ENCODE measurements around the gene FRMD4A.
"Not testable (repeated sequence)": the region's sequence is repeated elsewhere in the genome, so short reads cannot be mapped to it uniquely, and the experiment has no call there.

The FRMD4A gene

DNA sequence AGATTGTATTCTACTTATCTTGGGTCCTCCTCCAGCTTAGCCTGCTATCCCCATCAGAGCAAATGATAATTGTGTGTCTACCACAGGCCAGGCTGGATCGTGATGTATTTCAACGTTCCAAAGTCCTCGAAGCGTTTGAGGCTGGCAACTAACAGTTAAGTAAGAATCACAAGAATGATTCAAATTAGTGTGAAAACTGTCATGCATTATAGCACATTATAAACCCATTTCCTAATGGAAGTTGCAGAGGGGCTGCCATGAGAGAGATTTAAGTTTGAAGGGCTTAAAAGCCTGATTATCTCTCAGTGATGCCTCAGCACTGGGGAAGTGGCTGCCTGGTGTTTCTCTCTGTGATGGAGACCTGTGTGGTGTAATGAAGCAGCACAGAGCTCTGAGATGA is 119.1 kb downstream of the FRMD4A start:
- H3K4me1 ChIP-seq (ENCODE audit: control insufficient read depth in 1 of 2, insufficient read depth in 1 of 2, low read depth in 1 of 2, low read length in 1 of 2): no peaks in the 10 kb centered on the region
- TF ChIP-seq, protein P1, sequence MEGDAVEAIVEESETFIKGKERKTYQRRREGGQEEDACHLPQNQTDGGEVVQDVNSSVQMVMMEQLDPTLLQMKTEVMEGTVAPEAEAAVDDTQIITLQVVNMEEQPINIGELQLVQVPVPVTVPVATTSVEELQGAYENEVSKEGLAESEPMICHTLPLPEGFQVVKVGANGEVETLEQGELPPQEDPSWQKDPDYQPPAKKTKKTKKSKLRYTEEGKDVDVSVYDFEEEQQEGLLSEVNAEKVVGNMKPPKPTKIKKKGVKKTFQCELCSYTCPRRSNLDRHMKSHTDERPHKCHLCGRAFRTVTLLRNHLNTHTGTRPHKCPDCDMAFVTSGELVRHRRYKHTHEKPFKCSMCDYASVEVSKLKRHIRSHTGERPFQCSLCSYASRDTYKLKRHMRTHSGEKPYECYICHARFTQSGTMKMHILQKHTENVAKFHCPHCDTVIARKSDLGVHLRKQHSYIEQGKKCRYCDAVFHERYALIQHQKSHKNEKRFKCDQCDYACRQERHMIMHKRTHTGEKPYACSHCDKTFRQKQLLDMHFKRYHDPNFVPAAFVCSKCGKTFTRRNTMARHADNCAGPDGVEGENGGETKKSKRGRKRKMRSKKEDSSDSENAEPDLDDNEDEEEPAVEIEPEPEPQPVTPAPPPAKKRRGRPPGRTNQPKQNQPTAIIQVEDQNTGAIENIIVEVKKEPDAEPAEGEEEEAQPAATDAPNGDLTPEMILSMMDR (IDR thresholded peaks at IDR 0.05): no peak

DNA sequence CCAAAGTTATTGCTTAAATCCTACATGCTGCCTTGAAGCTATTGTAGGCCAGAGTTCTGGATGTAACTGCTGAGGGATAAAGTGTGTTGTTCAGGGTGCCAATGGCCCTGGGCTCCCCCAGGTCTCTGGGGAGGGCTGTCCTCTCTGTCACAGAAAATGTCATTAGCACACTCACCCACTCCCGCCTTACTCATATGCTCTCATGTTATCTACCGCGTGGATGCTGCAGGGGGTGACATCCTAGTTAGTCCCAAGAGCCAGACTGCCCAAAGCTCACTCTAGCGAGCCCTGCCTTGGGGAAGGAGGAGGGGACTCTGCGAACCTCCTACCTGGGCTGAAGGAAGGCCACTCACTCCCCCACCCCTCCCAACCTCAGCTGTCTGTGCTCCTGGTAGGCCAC is 122.5 kb downstream of the FRMD4A start:
- TF ChIP-seq, protein P1 (IDR thresholded peaks at IDR 0.05): no peak
- Histone ChIP-seq H3K36me3 (no peaks in the 10 kb centered on the region), H3K4me1 (ENCODE audit: control insufficient read depth in 1 of 2, insufficient read depth in 1 of 2, low read depth in 1 of 2, low read length in 1 of 2) (no peaks in the 10 kb centered on the region), H3K9me3 (no peaks in the 10 kb centered on the region), H3K27me3 (peaks cover 9% of the 10 kb centered on the region), H3K4me3 (ENCODE audit: low read depth in 1 of 2, low read length in 1 of 2) (no peak overlapping the region), H3K27ac (no peak overlapping the region)

More for the DNA sequence above, 119.1 kb downstream of the FRMD4A start:
- no peaks in the 10 kb centered on the region for H3K36me3 ChIP-seq
- H3K9me3 ChIP-seq: no peaks in the 10 kb centered on the region
- H3K27ac ChIP-seq: no peak overlapping the region
- no peaks in the 10 kb centered on the region for H3K27me3 ChIP-seq
- H3K4me3 ChIP-seq (ENCODE audit: low read depth in 1 of 2, low read length in 1 of 2): no peak overlapping the region

DNA sequence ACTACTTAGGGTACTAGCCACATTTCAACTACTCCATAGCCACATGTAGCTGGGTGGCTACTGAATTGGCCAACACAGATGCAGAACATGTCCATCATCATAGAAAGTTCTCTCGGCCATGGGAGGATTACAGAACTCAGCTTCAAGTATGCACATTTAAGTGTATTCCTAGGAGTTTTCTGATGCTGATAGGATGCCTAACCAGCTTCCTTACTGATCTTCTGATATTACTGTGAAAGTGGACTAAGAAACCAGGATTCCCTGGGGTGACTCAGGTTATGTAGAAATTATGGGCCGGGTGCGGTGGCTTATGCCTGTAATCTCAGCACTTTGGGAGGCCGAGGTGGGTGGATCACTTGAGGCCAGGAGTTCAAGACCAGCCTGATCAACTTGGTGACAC is 125.5 kb downstream of the FRMD4A start:
- H3K27me3 ChIP-seq: peaks cover 26% of the 10 kb centered on the region
- H3K27ac ChIP-seq: no peak overlapping the region
- no peaks in the 10 kb centered on the region for H3K4me1 ChIP-seq (ENCODE audit: control insufficient read depth in 1 of 2, insufficient read depth in 1 of 2, low read depth in 1 of 2, low read length in 1 of 2)
- no peak overlapping the region for H3K4me3 ChIP-seq (ENCODE audit: low read depth in 1 of 2, low read length in 1 of 2)
- no peaks in the 10 kb centered on the region for H3K9me3 ChIP-seq
- no peaks in the 10 kb centered on the region for H3K36me3 ChIP-seq
- TF ChIP-seq, protein P1 (IDR thresholded peaks at IDR 0.05): no peak

DNA sequence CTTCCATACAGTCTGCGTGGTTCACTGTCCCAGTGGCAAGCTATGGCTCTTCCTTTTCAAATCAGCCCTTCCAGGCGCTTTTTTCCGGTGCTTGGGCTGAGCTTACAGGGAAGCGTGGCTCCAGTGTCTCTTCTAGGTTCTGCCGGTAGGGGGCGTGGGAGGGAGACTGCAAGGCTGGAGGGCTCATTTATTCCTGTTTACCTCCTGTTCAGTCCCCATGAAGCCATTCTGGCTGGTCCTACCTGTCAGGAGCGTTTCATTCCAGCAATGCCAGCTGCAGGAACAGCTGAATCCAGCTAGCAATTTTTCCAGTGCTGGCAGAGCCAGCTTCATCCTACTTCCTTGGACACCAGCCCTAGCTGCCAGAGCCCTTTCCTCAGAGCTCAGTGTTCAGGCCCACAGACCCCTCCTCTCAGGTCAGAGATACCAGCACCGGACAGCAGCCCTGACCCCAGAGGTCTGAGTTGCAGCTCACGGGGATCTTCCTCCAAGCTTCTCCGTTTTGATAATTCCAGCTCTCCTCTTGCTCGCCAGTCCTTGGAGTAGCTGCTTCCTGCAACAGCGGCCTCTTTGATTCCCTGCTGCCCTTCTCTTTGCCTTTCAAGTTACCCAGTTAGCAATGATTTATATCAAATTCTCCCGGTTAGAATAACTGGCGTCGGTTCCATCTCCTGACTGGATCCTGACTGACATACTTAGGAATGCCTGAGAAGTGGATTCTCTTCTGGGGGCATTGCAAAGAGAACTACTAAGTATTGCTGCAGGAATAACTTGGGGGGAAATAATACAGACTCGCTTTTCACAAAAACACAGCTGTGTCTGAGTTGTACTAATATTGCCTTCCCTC is 129.8 kb downstream of the FRMD4A start:
- Histone ChIP-seq H3K36me3 (no peaks in the 10 kb centered on the region), H3K4me1 (ENCODE audit: control insufficient read depth in 1 of 2, insufficient read depth in 1 of 2, low read depth in 1 of 2, low read length in 1 of 2) (no peaks in the 10 kb centered on the region), H3K27me3 (peaks cover 34% of the 10 kb centered on the region), H3K27ac (no peak overlapping the region), H3K9me3 (no peaks in the 10 kb centered on the region), H3K4me3 (ENCODE audit: low read depth in 1 of 2, low read length in 1 of 2) (no peak overlapping the region)
- TF ChIP-seq, protein P1 (IDR thresholded peaks at IDR 0.05): no peak

DNA sequence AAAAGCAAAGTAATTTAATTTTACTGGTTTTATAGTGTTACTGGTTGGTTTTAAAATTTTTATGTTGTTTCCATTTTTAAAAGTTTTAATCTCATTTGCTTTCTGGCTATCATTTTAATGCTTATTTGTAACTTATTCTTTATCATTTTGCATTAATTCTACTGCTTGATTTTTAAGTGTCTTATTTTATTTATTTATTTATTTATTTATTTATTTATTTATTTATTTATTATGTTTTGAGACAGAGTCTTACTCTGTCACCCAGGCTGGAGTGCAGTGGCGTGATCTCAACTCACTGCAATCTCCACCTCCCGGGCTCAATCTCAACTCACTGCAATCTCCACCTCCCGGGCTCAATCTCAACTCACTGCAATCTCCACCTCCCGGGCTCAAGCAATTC is 131.6 kb downstream of the FRMD4A start:
- not testable (repeated sequence) for H3K36me3 ChIP-seq; H3K27ac ChIP-seq; H3K4me3 ChIP-seq (ENCODE audit: low read depth in 1 of 2, low read length in 1 of 2); H3K9me3 ChIP-seq; H3K4me1 ChIP-seq (ENCODE audit: control insufficient read depth in 1 of 2, insufficient read depth in 1 of 2, low read depth in 1 of 2, low read length in 1 of 2)
- peaks cover 42% of the 10 kb centered on the region for H3K27me3 ChIP-seq

DNA sequence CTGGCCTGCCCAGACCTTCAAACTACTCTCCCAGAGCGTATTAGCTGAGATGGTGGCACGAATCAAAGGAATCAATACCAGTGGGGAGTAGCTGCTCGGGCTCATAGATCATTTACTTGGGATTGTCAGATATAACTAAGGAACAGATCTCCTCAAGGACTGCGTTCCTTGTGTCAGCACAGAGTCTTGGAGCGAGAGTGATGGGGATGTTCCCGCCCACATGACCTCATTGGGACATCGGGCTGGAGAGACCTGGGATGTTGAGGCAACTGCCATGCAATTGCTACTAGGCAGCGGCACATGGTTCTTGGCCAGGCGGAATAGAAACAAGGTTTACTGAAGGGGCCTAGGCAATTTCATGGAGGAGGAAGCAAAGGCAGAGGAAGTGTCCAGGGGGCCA is 132.6 kb downstream of the FRMD4A start:
- H3K27me3 ChIP-seq: peaks cover 36% of the 10 kb centered on the region
- H3K9me3 ChIP-seq: no peaks in the 10 kb centered on the region
- no peaks in the 10 kb centered on the region for H3K36me3 ChIP-seq
- no peak overlapping the region for H3K4me3 ChIP-seq (ENCODE audit: low read depth in 1 of 2, low read length in 1 of 2)
- TF ChIP-seq, protein P1 (IDR thresholded peaks at IDR 0.05): no peak
- no peaks in the 10 kb centered on the region for H3K4me1 ChIP-seq (ENCODE audit: control insufficient read depth in 1 of 2, insufficient read depth in 1 of 2, low read depth in 1 of 2, low read length in 1 of 2)
- H3K27ac ChIP-seq: no peak overlapping the region
